HG03342 (cell line): ENCODE data around the gene SIRT7.
"Not testable (repeated sequence)": the region's sequence is repeated elsewhere in the genome, so short reads cannot be mapped to it uniquely, and the experiment has no call there.

Experiments
- ATAC-seq: cut with Tn5 transposase; IDR thresholded peaks from one replicate; pipeline ENCODE4 v1.9.1; 2021; ENCODE audit warnings: mild to moderate bottlenecking, moderate library complexity; ENCODE audit not compliant: unreplicated experiment

Gene SIRT7

DNA sequence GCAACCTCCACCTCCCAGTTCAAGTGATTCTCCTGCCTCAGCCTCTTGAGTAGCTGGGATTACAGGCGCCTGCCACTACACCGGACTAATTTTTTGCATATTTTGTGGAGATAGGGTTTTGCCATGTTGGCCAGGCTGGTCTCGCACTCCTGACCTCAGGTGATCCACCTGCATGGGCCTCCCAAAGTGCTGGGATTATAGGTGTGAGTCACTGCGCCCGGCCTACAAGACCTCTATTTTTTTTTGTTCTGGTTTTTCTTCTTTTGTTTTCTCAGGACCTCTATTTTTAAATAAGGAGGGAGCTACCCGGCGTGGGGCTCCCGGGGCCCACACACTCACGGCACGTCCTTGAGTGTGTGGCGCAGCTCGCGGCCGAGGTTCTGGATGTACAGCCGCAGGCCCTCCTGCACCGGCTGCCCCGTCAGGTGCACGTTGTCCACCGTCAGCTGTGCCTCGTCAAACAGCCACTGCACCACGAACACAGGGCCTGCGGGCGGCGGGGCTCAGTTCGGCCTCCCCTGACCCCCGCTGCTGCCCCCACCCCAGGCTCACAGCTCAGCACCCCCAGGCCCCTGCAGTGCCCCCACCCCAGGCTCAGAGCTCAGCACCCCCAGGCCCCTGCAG is 37.2 kb upstream of the SIRT7 start:
- no peak for ATAC-seq

DNA sequence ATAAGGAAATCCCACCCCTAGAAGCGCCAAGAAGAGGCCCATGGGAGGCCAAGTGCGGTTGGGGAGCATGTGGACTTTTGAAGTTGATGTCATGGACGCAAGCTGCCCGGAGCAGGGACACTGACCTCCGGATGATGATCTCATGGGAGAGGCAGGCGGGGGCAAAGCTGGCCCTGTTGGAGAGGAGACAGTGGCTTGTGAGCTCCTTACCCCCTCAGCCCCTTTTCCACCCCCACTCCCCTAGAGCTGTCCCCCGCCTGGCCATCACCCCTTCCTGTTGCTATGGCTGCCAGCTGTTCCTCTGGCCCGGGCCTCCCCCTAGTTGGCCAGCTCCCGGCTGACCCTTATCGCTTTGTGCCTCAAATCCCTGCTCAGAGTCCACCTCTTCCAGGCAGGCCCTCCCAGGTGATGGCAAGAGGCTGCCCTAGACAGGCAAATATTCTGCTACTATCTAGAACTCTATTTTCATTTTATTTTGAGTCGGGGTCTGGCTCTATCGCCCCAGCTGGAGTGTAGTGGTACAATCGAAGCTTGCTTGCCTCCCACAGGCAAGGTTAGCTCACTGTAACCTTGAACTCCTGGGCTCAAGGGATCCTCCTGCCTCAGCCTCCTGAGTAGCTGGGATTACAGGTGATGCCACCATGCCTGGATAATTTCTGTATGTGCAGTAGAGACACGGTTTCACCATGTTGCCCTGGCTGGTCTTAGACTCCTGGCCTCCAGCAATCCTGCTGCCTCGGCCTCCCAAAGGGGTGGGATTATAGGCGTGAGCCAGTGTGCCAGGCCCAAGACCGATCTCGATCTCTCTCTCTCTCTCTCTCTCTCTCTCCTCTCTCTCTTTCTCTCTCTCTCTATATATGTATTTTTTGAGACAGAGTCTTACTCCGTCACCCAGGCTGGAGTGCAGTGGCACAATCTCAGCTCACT is 36.4 kb upstream of the SIRT7 start:
- no peak for ATAC-seq

DNA sequence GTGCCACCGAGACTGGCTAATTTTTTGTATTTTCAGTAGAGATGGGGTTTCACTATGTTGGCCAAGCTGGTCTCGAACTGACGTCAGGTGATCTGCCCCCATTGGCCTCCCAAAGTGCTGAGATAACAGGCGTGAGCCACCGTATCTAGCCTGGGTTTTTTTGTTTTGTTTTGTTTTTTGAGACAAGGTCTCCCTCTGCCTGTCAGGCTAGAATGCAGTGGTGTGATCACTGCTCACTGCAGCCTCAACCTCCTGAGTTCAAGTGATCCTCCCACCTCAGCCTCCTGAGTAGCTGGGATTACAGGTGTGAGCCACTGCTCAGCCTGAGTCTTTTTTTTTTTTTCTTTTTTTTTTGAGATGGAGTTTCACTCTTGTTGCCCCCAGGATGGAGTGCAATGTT is 35.5 kb upstream of the SIRT7 start:
- not testable (repeated sequence) for ATAC-seq

DNA sequence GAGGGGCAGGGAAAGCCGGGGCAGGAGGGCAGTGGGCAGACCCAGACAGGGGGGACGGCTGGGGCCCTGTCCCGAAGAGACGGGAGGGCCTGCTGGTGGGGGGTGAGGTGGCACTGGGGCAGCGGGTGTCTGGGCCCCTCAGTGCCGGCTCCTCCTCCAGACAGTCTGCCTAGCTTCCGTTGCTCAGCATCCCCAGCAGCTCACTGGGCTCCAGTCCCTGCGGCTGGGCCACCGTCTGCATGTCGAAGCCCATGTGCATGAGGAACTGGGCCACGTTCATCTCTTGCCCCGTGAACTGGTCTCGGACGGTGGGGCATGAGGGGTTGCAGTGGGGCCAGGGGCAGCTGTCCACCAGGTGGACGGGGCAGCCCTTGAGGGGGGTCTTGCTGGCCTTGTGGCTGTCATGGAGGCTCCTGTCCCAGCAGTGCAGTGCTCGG is 34.8 kb upstream of the SIRT7 start:
- ATAC-seq: no peak

DNA sequence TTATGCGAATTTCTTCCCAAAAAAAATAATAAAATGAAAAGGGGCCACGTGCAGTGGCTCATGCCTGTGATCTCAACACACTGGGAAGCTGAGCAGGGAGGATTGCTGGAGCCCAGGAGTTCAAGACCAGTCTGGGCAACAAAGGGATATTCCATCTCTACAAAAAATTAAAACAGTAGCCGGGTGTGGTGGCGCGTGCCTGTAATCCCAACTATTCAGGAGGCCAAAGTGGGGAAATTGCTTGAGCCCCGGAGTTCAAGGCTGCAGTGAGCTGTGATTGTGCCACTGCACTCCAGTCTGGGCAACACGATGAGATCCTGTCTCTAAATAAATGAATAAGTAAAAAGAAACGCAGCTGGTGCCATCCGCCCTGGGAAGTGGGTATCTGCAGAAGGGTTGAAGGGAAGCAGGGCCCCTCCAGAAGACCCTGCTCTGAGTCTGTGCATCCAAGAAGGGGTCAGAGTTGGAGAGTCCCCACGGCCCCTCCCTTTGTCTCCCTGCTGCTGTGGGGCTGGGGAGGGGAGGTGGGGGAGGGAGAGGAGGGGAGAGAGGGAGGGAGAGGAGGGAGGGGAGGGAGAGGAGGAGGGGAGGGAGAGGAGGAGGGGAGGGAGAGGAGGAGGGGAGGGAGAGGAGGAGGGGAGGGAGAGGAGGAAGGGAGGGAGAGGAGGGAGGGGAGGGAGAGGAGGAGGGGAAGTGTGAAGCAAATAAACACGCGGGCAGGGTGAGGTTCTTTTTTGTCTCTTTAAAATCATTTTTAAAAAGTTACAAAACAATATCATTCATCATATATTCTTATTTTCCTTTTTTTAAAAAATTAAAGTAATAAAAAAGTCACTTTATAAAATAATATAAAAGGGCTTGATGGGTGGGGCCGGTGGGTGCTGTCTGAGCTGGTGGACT is 34.1 kb upstream of the SIRT7 start:
- no peak for ATAC-seq

DNA sequence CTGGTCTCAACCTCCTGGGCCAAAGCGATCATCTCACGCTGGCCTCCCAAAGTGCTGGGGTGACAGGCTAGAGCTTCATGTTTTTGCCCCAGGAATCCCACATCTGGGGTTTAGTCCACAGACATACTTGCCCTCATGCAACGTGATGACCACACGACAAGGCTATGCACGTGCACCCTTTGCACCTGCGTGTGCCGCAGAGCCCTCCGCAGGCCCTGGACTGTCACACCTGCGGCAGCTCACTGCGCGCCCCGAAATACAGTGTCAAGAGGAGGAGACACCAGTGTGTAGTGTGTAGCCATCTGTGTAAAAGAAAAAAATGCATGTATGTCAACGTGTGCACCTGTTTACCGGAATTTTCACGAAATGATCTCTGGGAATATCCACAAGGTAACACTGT is 32.5 kb upstream of the SIRT7 start:
- ATAC-seq: no peak

DNA sequence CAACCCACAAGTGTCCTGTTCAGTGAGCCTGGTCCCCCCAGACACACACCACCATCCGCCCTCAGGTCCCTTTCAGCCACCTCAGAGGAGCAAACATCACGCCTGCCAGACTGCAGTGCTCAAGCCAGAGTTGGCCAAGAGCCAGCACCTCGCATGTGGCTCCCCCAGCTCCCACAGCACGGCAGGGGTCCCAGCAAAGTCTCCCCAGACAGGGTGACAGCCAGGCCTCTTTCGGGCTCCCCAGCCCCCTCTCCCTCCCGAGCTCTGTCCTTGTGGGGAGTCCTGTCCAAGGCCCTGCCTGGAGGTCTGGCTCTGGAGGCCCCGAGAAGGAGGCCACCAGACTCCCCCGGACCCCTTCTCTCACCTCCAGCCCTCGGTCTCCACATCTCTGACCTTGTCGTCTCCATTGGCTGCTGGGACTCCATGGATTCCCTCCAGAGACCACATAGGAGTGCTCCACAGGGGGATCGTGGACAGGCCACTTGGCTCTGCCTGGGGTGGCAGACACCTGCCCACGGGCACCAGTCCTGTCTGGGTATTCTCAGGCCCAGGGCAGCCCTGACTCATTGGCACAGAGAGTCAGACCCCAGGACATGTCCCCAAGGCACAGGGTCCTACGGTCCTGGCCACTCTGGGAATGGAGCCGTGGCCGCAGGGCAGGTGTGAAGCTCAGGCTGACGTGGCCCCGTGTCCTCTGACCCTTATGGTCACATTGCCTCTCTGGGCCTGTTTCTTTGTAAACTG is 30.8 kb upstream of the SIRT7 start:
- no peak for ATAC-seq

DNA sequence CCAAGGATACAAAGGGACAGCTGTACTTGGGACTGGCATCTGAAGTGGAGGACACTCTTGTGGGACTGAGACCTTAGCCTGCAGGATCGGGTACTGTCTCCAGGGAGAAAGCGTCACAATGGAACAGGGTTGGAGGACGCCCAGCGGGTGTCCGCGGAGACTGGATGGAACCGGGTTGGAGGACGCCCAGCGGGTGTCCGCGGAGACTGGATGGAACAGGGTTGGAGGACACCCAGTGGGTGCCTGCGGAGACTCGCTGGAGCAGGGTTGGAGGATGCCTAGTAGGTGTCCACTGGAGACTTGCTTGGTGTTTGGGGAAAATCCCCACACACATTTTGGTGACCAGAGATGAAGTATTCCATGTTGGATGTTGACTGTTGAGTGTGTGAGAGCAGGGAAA is 29.2 kb upstream of the SIRT7 start, which contains the start of gene MYADML2:
Gene MYADML2, minus strand, starts transcription at position 45 of the 400 bp plus-strand sequence. CDS start 5,492 bp downstream, outside the sequence.
- no peak for ATAC-seq

DNA sequence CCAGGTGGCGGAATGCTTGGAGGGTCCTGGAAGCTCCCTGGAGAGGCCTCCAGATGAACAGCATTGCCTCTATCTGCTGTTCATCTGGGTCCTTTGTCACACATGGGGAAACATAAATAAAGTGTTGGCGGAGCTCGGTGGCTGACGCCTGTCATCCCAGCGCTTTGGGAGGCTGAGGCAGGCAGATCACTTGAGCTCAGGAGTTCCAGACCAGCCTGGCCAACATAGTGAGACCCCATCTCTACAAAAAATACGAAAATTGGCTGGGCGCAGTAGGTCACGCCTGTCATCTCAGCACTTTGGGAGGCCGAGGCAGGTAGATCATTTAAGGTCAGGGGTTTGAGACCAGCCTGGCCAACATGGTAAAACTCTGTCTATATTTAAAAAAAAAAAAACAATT is 26.9 kb upstream of the SIRT7 start:
- no peak for ATAC-seq

DNA sequence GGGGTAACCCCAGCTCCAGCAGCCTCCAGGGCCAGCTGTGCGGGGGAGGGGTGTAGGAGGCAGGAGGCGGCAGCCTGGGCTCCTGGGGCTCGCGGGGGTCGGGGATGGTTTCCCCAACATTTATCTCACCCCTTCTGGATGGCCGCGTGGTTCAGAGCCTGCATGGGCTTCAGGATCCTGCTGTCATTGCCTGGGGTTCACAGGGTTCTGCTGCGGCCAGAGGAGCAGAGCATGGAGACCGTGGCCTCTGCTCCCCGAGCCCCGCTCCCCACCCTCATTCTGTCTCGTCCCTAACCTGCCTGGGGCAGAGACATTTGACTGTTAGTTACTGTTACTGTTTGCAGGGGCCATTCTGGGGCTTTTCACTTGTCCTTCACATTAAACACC is 24.2 kb upstream of the SIRT7 start:
- no peak for ATAC-seq

DNA sequence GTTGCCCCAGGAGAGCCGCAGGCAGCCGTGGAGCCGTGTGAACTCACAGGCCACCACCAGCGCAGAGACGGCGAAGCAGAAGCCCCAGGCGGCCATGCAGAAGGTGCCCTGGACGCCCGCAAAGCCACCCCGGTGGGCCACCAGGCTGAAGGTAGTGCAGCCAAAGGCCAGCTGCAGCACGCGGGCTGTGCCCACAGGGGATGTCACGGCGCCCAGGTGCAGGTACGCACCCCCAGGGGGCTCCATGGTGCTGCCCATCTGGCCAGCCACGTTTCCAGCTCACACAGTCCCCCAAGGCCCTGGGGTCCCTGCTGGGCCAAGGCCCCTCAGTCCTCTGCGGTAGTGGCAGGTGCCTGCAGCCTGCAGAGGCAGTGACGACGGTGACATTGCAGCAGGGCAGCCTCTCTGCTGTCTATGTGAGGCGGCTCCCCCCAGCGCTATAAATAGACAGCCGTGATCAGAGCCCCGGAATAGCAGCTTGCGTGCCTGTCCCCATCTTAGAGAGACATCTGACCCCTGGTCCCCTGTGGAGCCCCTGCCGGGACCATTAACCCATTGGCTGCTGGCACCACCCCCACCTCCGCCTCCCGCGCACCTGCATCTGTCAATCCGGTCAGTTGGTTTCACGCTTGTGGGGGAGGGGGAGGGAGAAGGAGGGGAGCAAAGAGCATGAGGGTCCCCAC is 23.6 kb upstream of the SIRT7 start:
- no peak for ATAC-seq

DNA sequence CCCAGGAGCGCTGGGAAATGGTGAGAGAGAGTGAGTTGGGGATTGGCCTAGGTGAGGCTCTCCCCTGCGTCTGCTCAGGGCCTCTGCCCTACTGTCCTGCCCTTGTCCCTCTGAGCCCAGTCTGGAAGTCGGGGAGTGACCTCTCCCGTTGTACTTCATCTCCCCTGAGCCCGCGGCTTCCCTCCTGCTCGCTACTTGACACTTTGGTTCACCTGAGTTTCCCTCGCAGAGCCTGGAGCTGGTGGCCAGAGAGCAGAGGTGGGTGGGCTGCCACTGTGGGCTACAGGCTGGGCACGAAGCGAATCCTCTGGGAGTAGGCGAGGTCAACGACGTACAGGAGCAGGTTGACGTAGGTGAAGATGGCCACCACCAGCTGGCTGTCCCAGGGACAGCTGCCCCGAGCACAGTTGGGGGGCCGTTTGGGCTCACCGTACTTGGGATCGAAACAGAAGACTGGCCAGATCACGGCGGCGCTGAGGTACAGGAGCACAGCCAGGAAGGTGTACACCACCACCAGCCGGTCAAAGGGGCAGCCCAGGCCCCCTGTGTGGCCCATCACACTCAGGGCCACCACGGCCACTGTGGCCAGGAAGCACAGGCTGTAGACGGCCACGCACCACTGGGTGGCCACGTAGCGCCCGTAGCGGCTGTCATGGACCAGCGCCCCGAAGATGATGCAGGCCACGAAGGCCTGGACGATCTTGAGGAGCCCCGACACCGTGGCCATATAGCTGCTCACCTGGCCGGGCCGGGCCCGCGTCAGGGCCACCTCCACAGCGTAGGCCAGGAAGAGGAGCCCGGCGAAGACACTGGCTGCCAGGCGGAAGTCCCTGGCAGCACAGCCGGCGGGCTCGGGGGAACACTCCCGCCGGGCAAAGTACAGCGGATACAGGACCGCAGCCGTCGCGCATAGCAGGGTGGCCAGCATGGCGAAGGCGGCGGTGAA is 22.8 kb upstream of the SIRT7 start:
- no peak for ATAC-seq

DNA sequence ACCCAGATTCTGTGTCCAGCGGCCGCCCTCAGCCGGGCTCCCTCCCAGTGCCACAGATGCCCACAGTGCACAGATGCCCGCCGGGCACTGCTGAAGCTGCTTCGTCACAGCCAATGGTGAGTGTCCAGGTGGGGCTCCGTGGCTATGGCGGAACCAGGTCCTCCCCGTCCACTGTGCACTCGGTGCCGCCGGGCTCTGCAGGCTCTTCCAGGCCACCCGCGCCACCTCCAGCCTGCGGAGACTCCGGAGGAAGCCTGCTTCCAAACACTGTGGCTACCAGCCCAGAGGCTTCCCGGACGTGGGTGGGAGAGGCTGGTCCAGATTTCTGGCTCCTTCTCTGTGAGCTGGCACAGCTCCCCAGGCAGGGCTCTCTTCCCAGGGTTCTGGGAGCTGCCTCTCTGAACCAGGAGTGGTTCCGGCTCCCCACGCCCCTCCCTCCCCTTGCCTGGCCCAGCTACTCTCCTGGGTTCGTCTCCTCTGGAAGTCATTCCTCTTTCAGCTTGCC is 22.0 kb upstream of the SIRT7 start:
- ATAC-seq: no peak

DNA sequence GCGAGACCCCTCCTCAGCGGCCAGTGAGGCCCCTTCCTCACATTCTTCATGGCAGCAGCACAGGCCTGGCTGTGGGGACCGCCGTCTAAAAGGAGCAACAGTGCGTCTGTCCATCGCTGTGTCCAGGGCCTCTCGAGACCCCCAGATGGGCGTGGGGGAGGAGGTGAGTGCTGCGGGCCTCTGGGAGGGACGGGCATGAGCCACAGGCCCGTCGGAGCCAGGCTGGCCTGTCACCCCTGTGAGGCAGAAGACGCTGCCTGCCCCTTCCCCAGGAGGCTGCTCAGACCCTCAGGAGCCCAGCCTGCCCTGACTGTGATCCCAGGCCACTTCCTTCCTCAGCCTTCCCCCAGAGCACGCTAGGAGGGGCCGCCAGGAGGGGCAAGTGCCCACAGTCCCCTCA is 21.2 kb upstream of the SIRT7 start:
- ATAC-seq: no peak

DNA sequence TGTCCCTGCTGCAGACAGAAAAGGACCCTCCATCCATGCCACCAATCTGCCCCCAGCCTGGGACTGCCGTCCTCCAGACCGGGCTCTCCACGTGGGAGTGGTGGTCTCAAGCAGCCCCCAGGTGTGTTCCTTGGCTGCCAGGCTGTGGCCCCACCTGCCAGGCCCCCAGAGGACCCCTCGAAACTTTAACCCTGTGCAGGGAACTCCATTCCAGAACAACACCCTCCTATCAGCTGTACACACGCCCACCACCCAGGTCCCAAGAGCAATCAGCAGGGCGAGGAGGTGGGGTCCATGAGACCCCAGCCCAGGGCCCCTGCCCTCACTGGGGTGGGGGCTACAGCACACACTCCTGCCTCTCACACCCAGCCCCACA is 17.7 kb upstream of the SIRT7 start:
- no peak for ATAC-seq

DNA sequence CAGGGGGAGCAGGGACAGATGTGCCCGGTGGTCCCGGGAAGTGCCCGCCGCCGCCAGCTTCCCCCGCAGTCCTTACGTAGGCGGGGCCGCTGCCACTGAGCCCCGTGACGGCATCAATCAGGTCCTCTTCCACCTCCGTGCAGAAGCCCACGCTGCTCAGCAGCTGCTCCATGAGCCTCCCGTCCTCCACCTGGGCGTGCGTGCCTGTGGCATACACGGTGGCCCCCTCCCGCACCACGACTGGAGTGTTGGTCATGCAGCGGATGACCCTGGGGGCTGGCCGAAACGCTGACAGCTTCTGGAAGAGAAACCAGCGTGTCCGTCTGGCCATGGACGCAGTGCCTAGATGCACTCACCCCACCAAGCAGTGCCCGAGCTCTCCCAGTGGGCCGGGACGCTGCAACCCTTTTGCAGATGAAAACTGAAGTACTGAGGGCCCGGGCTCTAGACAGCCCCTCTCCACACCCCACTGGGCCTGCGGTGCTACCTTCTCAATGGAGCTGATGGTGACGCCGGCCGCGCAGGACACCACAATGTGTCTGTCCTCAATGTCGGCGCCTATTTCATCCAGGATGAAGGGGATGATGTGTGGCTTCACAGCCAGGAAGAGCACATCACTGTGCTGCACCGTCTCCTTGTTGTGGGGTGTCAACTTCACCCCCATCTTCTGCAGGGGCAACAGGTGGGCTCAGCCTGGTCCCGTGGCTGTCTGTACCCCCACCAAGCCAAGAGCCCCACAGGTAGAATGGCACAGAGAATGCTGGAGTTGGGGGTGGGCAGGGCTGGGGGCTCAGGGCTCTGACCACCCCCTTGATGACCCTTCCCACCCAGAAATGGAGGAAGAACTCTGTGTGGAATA is 17.1 kb upstream of the SIRT7 start:
- no peak for ATAC-seq

DNA sequence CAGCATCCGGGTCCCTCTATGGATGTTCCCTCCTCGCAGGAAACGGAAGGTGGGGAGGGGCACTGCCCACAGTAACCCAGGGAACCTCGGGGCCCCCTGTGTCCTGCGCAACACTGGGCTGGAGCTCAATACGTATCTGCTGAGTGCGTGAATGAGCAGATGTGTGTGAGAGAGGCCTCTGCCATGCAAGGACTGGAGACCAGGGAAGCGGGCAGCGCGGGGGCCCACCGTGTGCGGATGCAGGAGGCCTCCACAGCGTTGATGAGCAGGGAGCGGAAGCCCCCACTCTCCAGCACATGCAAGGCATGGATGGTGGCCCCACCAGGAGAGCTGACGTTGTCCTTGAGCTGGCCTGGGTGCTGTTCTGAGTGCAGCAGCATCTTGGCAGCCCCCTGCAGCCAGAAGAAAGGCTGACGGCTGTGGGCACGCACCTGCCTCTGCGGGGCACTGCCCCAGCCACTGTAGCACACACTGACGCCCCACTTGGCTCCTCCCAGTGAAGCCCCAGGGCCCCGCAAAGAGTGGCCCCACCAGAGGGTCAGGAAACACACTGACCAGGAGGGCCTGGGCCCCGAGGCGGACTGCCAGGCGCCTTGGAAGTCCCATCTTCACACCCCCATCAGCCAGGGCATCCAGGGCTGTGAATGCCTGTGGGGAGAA is 16.3 kb upstream of the SIRT7 start:
- no peak for ATAC-seq
